Measurements from ENCODE around the gene MKLN1. TPM values are rescaled to one million over a fixed set of nuclear protein-coding genes. Genes with fewer than 3 reads are reported as not detected.

MKLN1 gene
- polyA plus RNA-seq, 4 donors = 7.9 to 32.6 (median 17.8) TPM

DNA sequence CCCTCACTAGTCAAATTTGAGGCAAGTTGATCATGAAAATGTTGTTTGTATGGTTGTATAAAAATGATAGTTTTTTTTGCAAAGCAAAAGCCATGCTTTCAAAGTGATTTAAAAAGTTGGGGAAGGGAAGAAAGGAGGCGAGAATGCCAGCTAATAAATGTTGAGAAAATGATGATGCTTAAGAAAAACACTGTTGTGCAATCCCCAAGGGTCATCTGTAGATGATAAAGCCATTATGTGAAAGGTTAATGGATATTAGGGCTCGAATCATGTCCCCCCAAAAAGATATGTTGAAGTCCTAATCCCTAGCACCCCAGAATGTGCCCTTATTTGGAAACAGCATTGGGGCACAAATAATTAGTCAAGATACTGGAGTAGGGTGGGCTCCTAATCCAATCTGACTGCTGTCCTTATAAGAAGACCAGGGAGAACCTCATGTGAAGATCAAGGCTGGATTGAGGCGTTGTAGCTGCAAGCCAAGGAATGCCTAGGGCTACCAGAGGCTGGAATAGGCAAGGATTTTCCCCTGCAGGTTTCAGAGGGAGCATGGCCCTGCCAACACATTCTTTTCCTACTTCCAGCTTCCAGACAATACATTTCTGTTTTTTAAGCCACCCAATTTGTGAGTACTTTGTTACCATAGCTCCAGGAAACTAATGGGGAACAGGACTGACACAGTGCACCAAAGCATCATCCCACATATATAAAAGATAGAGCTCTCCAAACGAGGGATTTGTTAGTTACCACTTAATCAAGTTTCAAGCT, 35.4 kb upstream of the MKLN1 start:
- Histone ChIP-seq H3K36me3 (ENCODE audit: control insufficient read depth in 3 of 3, insufficient read depth in 2 of 3, low read depth in 1 of 3, low read length in 3 of 3) (no peaks in the 10 kb centered on the region), H3K4me1 (ENCODE audit: control insufficient read depth in 3 of 3, insufficient read depth in 2 of 3, low read depth in 1 of 3, low read length in 2 of 3) (peaks cover 0 to 6% (median 0%) of the 10 kb centered on the region in 3 donors), H3K9me3 (ENCODE audit: control insufficient read depth in 2 of 2, insufficient read depth in 1 of 2, low read depth in 1 of 2, low read length in 1 of 2) (peaks cover 0 to 3% of the 10 kb centered on the region in 2 donors), H3K27ac (ENCODE audit: low read depth in 1 of 3, low read length in 2 of 3) (no peak overlapping the region), H3K27me3 (ENCODE audit: control insufficient read depth in 3 of 3, insufficient read depth in 3 of 3, low read length in 3 of 3) (no peaks in the 10 kb centered on the region), H3K4me3 (ENCODE audit: low read depth in 1 of 3, low read length in 3 of 3) (no peak overlapping the region)
- WGBS, 3 donors = 78 to 83% (median 80%) methylated on average over 4 of the region's 4 CpGs
- FAIRE-seq = no peak
- DNase-seq = no peak

DNA sequence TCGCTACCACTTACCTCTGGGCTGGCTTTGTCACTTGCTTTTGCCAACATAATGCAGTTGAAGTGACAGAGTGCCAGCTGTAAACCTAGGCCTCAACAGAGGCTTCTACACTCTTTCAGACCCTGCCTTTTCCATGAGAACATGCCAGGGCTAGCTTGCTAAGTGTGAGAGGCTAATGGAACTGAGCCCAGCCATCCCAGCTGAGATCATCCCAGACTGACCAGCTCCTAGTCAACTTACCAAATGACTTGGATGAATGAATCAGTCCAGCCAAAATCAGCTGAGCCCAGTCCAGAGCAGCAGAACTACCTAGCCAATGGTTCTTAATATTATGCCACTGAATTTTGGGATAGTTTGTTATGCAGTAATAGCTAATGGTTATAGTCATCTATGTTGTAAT, 34.7 kb upstream of the MKLN1 start:
- H3K27me3 ChIP-seq (ENCODE audit: control insufficient read depth in 3 of 3, insufficient read depth in 3 of 3, low read length in 3 of 3) = no peaks in the 10 kb centered on the region
- H3K36me3 ChIP-seq (ENCODE audit: control insufficient read depth in 3 of 3, insufficient read depth in 2 of 3, low read depth in 1 of 3, low read length in 3 of 3) = no peaks in the 10 kb centered on the region
- 95 to 100% (median 98%) methylated on average over 1 of the region's 1 CpG for WGBS, 3 donors
- DNase-seq = no peak
- no peak overlapping the region for H3K27ac ChIP-seq (ENCODE audit: low read depth in 1 of 3, low read length in 2 of 3)
- H3K4me3 ChIP-seq (ENCODE audit: low read depth in 1 of 3, low read length in 3 of 3) = no peak overlapping the region
- peaks cover 0 to 1% of the 10 kb centered on the region in 2 donors for H3K9me3 ChIP-seq (ENCODE audit: control insufficient read depth in 2 of 2, insufficient read depth in 1 of 2, low read depth in 1 of 2, low read length in 1 of 2)
- H3K4me1 ChIP-seq (ENCODE audit: control insufficient read depth in 3 of 3, insufficient read depth in 2 of 3, low read depth in 1 of 3, low read length in 2 of 3) = peaks cover 0 to 6% (median 0%) of the 10 kb centered on the region in 3 donors
- FAIRE-seq = no peak

DNA sequence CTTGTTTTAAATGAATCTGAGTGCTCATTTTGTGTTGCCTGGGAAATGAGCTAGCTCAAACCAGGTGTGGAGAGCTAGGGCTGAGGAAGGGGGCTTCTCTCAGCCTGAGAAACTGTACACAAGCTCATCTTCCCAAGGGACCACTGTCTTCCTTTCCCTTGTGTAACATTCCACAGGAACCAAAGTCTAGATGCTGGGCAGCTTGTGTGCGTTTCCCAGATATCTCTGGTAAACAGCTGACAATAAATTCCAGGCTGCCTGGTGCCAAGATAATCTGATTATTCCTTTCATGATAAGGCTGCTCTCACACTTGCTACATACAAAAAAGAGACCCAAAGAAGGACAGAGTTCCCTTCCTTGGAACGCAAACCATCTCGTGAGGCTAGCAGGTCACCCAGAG, 33.1 kb upstream of the MKLN1 start:
- no peaks in the 10 kb centered on the region for H3K36me3 ChIP-seq (ENCODE audit: control insufficient read depth in 3 of 3, insufficient read depth in 2 of 3, low read depth in 1 of 3, low read length in 3 of 3)
- WGBS, 3 donors = 13 to 29% (median 22%) methylated on average over 3 of the region's 3 CpGs
- H3K9me3 ChIP-seq (ENCODE audit: control insufficient read depth in 2 of 2, insufficient read depth in 1 of 2, low read depth in 1 of 2, low read length in 1 of 2) = no peaks in the 10 kb centered on the region
- H3K27me3 ChIP-seq (ENCODE audit: control insufficient read depth in 3 of 3, insufficient read depth in 3 of 3, low read length in 3 of 3) = no peaks in the 10 kb centered on the region
- FAIRE-seq (no peak), DNase-seq (peak; percentile 20 to 23)
- H3K4me3 ChIP-seq (ENCODE audit: low read depth in 1 of 3, low read length in 3 of 3) = no peak overlapping the region
- no peak overlapping the region for H3K27ac ChIP-seq (ENCODE audit: low read depth in 1 of 3, low read length in 2 of 3)
- H3K4me1 ChIP-seq (ENCODE audit: control insufficient read depth in 3 of 3, insufficient read depth in 2 of 3, low read depth in 1 of 3, low read length in 2 of 3) = peaks cover 0 to 6% (median 0%) of the 10 kb centered on the region in 3 donors

DNA sequence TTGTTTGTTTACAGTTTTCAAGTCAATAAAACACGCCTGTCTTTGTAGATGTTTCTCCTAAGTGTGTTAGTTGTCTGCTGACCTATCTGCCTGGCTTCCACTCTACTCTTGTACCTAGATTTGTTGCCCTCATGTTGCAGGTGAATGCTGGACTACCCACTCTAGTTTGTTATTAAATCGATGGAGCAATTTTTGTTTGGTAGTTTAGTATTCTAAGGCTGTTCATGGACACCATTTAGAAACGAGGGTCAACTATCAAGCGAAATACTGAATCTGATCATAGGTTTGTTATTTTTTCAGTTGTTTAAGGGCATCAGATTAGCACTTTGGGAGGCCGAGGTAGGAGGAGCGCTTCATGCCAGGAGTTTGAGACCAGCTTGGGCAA, 29.1 kb upstream of the MKLN1 start:
- Histone ChIP-seq H3K9me3 (ENCODE audit: control insufficient read depth in 2 of 2, insufficient read depth in 1 of 2, low read depth in 1 of 2, low read length in 1 of 2) (no peaks in the 10 kb centered on the region), H3K36me3 (ENCODE audit: control insufficient read depth in 3 of 3, insufficient read depth in 2 of 3, low read depth in 1 of 3, low read length in 3 of 3) (no peaks in the 10 kb centered on the region), H3K27ac (ENCODE audit: low read depth in 1 of 3, low read length in 2 of 3) (no peak overlapping the region), H3K4me3 (ENCODE audit: low read depth in 1 of 3, low read length in 3 of 3) (no peak overlapping the region), H3K27me3 (ENCODE audit: control insufficient read depth in 3 of 3, insufficient read depth in 3 of 3, low read length in 3 of 3) (no peaks in the 10 kb centered on the region), H3K4me1 (ENCODE audit: control insufficient read depth in 3 of 3, insufficient read depth in 2 of 3, low read depth in 1 of 3, low read length in 2 of 3) (peaks cover 0 to 6% (median 0%) of the 10 kb centered on the region in 3 donors)
- FAIRE-seq = no peak
- 86 to 88% (median 87%) methylated on average over 6 of the region's 6 CpGs for WGBS, 3 donors
- DNase-seq = no peak

DNA sequence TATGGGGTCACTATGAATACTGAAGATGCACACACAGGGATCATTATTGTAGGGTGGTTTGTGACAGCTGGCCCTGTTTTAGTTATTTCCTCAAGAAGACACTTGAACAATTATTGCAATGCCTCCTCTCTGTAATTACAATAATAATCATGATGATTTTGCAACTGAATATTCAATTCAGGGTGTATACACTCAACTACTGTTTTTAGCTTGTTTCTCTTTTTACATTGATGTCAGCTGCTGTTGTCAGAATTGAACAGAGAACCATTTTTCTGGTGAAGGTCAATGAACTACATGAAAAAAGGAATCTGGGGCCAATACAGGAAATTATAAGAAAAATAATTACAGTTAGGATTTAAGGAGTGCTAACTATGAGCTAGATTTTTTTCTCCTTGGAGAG, 28.6 kb upstream of the MKLN1 start:
- no peak for FAIRE-seq
- DNase-seq = no peak
- Histone ChIP-seq H3K4me1 (ENCODE audit: control insufficient read depth in 3 of 3, insufficient read depth in 2 of 3, low read depth in 1 of 3, low read length in 2 of 3) (peaks cover 0 to 6% (median 0%) of the 10 kb centered on the region in 3 donors), H3K36me3 (ENCODE audit: control insufficient read depth in 3 of 3, insufficient read depth in 2 of 3, low read depth in 1 of 3, low read length in 3 of 3) (no peaks in the 10 kb centered on the region), H3K27me3 (ENCODE audit: control insufficient read depth in 3 of 3, insufficient read depth in 3 of 3, low read length in 3 of 3) (no peaks in the 10 kb centered on the region), H3K9me3 (ENCODE audit: control insufficient read depth in 2 of 2, insufficient read depth in 1 of 2, low read depth in 1 of 2, low read length in 1 of 2) (no peaks in the 10 kb centered on the region), H3K27ac (ENCODE audit: low read depth in 1 of 3, low read length in 2 of 3) (no peak overlapping the region), H3K4me3 (ENCODE audit: low read depth in 1 of 3, low read length in 3 of 3) (no peak overlapping the region)

DNA sequence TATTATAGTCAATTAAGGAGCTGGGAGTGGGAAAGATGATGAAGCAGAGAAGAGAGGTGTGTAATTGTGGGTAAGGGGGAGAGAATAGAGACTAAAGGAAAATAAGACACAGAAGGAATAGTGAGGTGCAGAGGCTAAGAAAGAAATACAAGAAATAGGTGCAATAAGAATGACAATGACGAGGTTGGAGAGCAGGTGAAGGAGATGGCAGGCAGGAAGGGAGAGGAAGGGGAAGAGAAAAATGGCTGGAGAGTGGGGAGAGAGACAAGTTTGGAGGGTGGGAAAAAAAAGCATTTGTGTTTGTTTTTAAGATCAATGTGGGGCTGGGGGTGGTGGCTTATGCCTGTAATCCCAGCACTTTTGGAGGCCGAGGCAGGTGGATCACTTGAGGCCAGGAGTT, 27.6 kb upstream of the MKLN1 start:
- Histone ChIP-seq H3K4me3 (ENCODE audit: low read depth in 1 of 3, low read length in 3 of 3) (no peak overlapping the region), H3K27ac (ENCODE audit: low read depth in 1 of 3, low read length in 2 of 3) (no peak overlapping the region), H3K36me3 (ENCODE audit: control insufficient read depth in 3 of 3, insufficient read depth in 2 of 3, low read depth in 1 of 3, low read length in 3 of 3) (no peaks in the 10 kb centered on the region), H3K9me3 (ENCODE audit: control insufficient read depth in 2 of 2, insufficient read depth in 1 of 2, low read depth in 1 of 2, low read length in 1 of 2) (no peaks in the 10 kb centered on the region), H3K4me1 (ENCODE audit: control insufficient read depth in 3 of 3, insufficient read depth in 2 of 3, low read depth in 1 of 3, low read length in 2 of 3) (no peaks in the 10 kb centered on the region), H3K27me3 (ENCODE audit: control insufficient read depth in 3 of 3, insufficient read depth in 3 of 3, low read length in 3 of 3) (no peaks in the 10 kb centered on the region)
- WGBS, 3 donors = 64 to 83% (median 82%) methylated on average over 2 of the region's 2 CpGs
- no peak for FAIRE-seq
- no peak for DNase-seq

DNA sequence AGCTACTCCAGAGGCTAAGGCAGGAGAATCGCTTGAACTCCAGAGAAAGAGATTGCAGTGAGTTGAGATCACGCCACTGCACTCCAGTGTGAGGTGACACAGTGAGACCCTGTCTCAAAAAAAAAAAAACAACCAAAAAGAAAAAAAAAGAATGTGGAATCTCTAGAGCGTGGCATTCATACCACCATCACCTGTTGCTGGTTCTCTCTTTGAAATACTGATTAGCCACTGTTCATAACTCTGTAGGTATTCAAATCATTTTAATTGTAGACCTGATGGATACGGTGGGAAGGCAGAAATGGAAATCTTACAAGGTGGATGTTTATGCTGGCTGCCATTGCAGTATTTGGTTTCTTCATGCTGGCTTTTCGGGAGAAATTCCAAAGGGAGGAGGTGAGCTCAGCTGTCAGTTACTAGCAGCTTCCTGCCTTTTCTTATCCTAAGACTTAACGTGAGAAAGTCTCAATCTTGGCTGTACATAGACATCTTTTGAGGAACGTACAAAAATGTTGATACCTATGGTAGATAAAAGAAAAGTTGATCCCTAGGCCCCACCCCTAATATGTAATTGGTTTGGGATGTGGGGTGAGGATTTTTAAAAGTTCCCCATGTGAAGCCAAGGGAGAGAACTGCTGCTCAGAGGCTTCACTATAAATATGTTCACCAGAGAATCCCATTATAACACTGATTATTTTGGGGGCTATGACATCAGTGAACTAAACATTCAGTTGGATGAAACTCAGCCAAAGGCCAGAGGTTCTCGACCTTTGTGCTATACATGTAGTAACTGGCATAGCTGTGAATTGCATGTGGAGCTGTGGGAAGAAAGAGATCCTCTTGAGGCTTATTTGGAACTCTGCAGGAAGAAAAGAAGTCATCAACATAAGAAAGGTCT, 26.9 kb upstream of the MKLN1 start:
- Histone ChIP-seq H3K4me1 (ENCODE audit: control insufficient read depth in 3 of 3, insufficient read depth in 2 of 3, low read depth in 1 of 3, low read length in 2 of 3) (no peaks in the 10 kb centered on the region), H3K36me3 (ENCODE audit: control insufficient read depth in 3 of 3, insufficient read depth in 2 of 3, low read depth in 1 of 3, low read length in 3 of 3) (no peaks in the 10 kb centered on the region), H3K27me3 (ENCODE audit: control insufficient read depth in 3 of 3, insufficient read depth in 3 of 3, low read length in 3 of 3) (no peaks in the 10 kb centered on the region), H3K27ac (ENCODE audit: low read depth in 1 of 3, low read length in 2 of 3) (no peak overlapping the region), H3K4me3 (ENCODE audit: low read depth in 1 of 3, low read length in 3 of 3) (no peak overlapping the region), H3K9me3 (ENCODE audit: control insufficient read depth in 2 of 2, insufficient read depth in 1 of 2, low read depth in 1 of 2, low read length in 1 of 2) (no peaks in the 10 kb centered on the region)
- WGBS, 3 donors = 66 to 79% (median 75%) methylated on average over 8 of the region's 8 CpGs
- DNase-seq (no peak), FAIRE-seq (no peak)

DNA sequence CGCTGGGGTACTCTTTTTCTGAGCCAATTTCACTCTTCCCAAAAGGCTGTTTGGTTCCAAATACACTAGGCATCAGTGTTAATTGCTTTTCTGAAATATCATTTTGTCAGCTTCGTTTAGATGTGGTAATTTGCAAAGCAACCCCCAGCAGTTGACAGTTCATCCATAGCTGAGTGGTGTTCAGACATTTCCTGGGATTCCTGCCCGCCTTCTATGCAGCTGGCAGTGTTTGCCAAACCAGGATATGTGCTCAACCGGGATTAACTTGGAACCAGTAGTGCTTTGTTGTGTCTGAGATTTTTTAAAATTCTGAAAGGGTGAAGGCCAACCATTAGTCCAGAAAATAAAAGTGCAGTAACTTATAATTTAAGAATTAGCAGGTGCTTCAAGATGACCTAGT, 25.2 kb upstream of the MKLN1 start:
- DNase-seq (no peak), FAIRE-seq (no peak)
- 78 to 86% (median 81%) methylated on average over 4 of the region's 4 CpGs for WGBS, 3 donors
- H3K4me3 ChIP-seq (ENCODE audit: low read depth in 1 of 3, low read length in 3 of 3) = no peak overlapping the region
- no peaks in the 10 kb centered on the region for H3K27me3 ChIP-seq (ENCODE audit: control insufficient read depth in 3 of 3, insufficient read depth in 3 of 3, low read length in 3 of 3)
- H3K36me3 ChIP-seq (ENCODE audit: control insufficient read depth in 3 of 3, insufficient read depth in 2 of 3, low read depth in 1 of 3, low read length in 3 of 3) = no peaks in the 10 kb centered on the region
- peaks cover 2 to 10% of the 10 kb centered on the region in 2 donors for H3K9me3 ChIP-seq (ENCODE audit: control insufficient read depth in 2 of 2, insufficient read depth in 1 of 2, low read depth in 1 of 2, low read length in 1 of 2)
- no peak overlapping the region for H3K27ac ChIP-seq (ENCODE audit: low read depth in 1 of 3, low read length in 2 of 3)
- no peaks in the 10 kb centered on the region for H3K4me1 ChIP-seq (ENCODE audit: control insufficient read depth in 3 of 3, insufficient read depth in 2 of 3, low read depth in 1 of 3, low read length in 2 of 3)
